Activated CD8-positive, alpha-beta memory T cell treated with anti-CD3 and anti-CD28 coated beads, Interleukin-2, amount 50 U/mL, for 24 hours (primary cell): ENCODE results near the gene MLLT1.

Experiments used
- DNase-seq: peaks from one replicate; pipeline ENCODE4 v3.0.0-alpha.2; 2020; ENCODE audit errors: extremely low read depth

MLLT1 gene

GRCh38 chr19:6210721-6211600, 68.8 kb downstream of the MLLT1 start:
- no peak for DNase-seq

GRCh38 chr19:6210091-6210490, 69.7 kb downstream of the MLLT1 start:
- DNase-seq: no peak

DNA sequence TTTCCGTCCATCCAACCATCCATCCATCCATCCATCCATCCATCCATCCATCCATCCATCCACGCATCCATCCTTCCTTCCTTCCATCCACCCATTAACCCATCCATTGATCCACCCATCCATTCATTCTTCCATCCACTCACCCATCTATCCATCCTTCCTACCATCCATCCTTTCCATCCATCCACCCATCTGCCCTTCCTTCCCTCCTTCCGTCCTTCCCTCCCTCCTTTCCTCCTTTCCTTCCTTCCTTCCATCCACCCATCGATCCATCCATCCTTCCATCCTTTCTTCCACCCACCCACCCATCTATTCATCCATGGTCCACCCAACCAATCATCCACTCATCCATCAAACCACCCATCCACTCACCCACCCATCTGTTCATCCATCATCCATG, 70.1 kb downstream of the MLLT1 start:
- no peak for DNase-seq

DNA sequence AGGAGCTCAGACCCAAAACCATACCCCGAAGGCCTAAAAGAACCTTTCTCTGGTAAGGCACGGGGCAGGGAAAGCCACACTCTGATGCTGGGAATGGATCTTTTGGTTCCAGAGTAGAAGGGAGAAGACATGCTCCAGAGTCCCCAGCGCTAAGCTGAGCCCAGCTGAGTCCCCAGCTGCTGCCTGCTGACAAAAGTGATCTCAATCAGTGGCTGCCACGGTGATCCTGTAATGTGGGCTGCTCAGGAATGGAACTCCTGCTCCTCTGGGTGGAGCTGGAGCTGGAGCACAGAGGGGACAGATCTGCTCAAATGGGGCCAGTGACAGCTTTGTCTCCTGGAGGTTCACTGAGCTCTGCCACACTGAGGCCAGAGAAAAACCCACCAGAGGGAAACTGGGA, 70.5 kb downstream of the MLLT1 start:
- no peak for DNase-seq

GRCh38 chr19:6204866-6205723, 74.7 kb downstream of the MLLT1 start:
- no peak for DNase-seq

DNA sequence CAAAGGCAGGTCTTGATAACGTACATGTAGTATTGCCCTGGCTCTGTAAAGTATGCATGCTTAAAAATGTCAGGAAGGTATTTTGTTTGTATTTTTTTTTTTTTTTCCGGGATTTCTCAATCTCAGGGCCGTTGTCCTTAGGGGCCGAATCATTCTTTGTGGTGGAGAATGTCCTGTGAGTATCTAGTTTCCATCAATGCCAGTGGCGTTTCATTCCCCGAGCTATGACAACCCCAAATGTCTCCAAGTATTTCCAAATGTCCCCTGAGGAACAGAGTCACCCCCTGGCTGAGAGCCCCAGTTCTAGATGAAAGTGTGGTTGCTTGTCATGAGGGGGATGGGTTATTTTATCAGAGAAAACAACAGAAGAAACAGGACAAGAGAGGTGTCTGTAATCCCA, 75.6 kb downstream of the MLLT1 start:
- DNase-seq: no peak

DNA sequence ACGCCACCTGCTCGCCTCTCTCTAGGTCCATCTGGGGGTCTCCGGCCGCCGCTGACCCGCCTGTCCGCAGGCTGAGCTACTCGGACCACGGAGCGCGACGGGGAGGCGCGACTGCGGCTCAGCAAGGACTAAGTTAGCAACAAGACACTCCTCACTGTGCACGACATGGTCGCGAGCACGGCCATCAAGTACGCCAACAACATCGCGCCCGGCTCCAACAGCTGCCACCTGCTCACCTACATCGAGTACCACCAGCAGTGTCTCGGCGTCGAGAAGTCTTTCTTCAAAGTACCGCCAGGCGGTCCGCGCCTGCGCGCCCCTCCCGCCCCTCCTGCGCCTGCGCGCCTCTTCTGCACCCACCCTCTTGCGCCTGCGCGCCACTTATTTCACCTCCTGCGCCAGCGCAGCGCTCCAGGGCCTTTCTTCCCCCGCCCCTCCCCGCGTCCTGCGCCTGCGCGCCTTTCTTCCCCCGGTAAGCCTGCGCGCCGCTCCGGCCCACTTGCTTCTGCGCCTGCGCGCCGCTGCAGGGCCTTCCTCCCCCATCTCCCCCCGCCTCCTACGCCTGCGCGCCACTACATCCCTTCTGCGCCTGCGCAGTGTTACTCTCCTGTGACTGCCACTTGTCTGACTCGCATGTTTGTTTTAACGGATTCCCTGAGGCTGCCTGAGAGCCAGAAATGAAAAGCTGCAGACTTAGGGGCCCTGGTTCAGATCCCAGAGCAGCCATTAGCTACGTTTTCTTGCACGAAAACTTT, 80.4 kb downstream of the MLLT1 start:
- DNase-seq: peak; percentile 94

DNA sequence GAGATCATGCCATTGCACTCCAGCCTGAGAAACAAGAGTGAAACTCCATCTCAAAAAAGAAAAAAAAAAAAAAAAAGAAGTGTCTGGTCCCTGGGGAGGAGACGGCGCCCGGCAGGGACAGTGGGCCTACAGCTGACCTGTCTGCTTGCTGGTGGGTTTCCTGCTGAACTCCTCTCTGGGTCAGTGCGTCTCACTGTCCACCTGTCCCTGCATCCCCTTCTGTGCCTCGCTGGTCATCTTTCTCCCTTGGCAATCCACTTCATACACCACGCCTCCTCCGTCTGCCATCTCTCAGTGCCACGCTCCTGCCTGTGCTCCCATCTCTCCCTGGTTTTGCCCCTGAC, 80.9 kb downstream of the MLLT1 start:
- no peak for DNase-seq

DNA sequence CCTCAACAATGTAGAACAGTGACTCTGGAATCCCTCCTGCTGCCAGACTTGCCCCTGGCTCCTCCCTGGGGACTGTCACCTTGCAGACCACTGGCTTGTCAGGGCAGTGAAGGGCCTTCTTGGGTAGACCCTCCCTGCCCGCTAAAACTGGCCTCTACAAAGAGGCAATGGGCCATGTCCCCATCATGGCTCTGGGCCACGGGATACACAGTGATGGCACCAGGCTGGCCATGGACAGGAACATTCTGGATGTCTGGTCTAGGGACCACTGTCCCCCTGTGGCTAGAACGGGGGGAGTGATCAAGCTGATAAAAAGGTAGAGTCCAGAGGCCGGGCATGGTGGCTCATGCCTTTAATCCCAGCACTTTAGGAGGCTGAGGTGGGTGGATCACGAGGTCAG, 83.4 kb downstream of the MLLT1 start:
- DNase-seq: no peak

DNA sequence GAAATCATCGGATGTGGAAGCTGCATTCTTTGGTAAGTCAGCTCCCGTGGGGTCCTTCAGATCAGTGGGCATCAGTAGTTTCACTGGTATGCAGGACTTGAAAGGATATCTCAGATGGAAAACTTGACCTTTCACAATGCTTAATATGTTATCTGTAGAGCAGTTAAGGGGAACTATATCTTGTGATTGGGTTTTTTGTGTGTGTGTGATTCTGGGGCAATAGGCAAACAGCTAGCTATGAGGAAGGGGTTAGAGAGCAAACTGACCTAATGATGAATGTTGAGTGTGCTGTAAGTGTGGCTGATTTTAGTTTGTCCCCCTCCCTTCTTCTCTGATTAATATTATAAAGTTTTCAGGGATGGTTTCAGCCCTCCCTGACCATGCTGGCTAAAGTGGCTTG, 91.0 kb downstream of the MLLT1 start:
- no peak for DNase-seq

DNA sequence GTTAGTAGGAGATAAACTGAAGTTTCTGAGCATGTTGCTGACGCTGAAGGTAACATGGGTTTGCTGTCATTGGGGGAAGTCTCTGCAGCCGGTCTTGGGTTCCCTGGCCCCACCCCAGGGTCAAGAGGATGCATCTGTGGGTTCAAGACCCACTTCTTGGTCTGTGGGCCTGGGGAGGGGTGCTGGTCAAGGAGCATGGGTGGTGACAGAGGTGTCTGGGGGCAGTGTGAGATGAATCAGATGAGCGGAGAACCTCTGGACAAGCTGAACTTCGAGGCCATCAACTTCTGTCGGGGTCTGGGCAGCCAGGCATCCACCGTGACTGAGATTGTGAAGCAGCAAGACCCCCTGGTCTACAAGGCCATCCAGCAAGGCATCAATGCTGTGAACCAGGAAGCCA, 92.4 kb downstream of the MLLT1 start:
- no peak for DNase-seq

GRCh38 chr19:6185835-6186834, 93.6 kb downstream of the MLLT1 start:
- no peak for DNase-seq

- DNase-seq: no peak
These were observed 94.5 kb downstream of the MLLT1 start for GRCh38 chr19:6185093-6185834.

DNA sequence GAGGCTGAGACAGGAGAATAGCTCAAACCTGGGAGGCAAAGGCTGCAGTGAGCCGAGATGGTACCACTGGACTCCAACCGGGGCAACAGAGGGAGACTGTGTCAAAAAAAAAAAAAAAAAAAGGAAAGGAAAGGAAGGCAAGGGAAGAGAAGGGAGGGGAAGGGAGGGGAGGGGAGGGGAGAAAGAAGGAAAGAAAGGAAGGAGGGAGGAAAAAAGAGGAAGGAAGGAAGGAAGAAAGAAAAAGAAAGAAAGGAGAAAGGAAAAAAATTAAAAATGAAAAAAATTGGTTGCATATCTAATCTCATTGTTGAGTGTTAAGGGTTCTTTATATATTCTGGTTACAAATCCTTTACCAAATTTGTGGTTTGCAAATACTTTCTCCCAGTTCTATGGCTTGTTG, 98.7 kb downstream of the MLLT1 start:
- no peak for DNase-seq

DNA sequence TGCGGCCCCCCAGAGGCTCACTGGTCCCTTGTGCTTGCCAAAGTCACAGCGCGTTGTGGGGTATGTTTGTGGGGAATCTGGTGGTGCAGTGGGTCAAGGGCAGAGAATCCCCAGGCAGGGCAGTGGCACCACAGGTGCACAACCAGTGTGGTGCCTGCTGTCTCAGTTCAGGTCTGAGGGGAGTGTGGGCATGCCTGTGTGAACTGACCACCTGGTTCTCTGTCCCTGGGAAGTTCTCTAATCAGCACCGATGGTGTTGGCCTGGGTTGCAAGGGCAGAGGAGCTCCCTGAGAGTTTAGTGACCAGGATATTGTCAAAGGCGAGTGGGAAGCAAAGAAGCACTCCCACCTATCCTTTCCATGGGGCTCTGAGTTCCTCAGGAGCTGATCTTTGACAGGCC, 106.6 kb downstream of the MLLT1 start:
- no peak for DNase-seq

GRCh38 chr19:6172074-6172863, 107.5 kb downstream of the MLLT1 start:
- DNase-seq: no peak

GRCh38 chr19:6167115-6167514, 112.7 kb downstream of the MLLT1 start:
- no peak for DNase-seq

GRCh38 chr19:6164906-6165531, 114.8 kb downstream of the MLLT1 start:
- DNase-seq: no peak

DNA sequence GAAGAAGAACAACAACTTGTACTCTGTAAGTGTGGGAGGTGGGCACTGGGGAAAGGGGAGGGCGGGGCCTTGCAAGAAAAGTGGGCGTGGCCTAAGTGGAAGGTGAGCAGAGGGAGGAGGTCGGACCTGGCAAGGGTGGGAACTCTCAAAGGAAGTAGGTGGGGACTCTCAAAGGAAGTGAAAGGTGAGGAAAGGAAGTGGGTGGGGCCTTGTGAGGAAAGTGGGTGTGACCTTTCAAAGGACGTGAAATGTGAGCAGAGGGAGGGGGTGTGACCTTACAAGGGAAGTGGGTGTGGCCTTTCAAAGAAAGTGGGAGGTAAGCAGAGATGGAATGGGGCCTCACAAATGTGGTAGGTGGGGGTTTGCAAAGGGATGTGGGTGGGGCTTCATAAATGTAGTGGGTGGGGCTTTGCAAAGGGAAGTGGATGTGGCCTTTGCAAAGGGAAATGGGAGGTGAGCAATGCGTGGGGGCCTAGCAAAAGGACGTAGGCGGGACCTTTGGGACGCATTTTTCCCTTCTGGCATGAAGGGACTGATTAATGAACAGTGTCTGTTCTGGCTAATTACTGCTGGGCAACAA, 118.4 kb downstream of the MLLT1 start:
- no peak for DNase-seq
